ENCODE data around the gene TBX15.

GRCh38 chr1:118978914-118979701, 9.0 kb downstream of the TBX15 start:
- no peak for TF ChIP-seq CTCF (conservative IDR thresholded peaks at IDR 0.05)
- TF ChIP-seq ZFX (IDR thresholded peaks at IDR 0.05): no peak
